Pancreas (tissue), 10 donors: ENCODE measurements around the gene TMEM143. TPM values are rescaled to one million over a fixed set of nuclear protein-coding genes. Genes with fewer than 3 reads are reported as not detected.

Experiments used
- ATAC-seq, 4 donors: fragments of 200-7000 bp; cut with Tn5 transposase; one replicate each; pipeline versions ENCODE4 v1.8.0 to v1.9.1; 2020; ENCODE audit warnings: mild to moderate bottlenecking in 4 of 4, moderate library complexity in 4 of 4
- DNase-seq, 6 donors: peaks; one replicate each; pipeline ENCODE4 v3.0.0-alpha.2; 2020
- FAIRE-seq: peaks from 2 replicates; lab custom pipeline; 2012; peaks lifted over from hg19 to GRCh38; lab: Jason Lieb, UNC
- H3K27ac ChIP-seq, 4 donors: fragments of 200-600 bp; sonication (generic); 1 replicate in 3 of 4; 2 replicates in 1 of 4; pipeline versions ENCODE4 v1.5.0 to v1.8.0; 2020
- H3K27me3 ChIP-seq, 4 donors: fragments of 200-600 bp; one replicate each; pipeline ENCODE4 v1.8.0; 2021
- H3K36me3 ChIP-seq, 3 donors: fragments of 200-600 bp; sonication (generic) in 1 of 3; one replicate each; pipeline versions ENCODE4 v1.5.0 to v1.8.0; 2020 to 2021
- H3K4me1 ChIP-seq, 3 donors: fragments of 200-600 bp; one replicate each; pipeline ENCODE4 v1.8.0; 2021
- H3K4me3 ChIP-seq, 4 donors: fragments of 200-600 bp; sonication (generic) in 2 of 4; one replicate each; pipeline versions ENCODE4 v1.5.0 to v1.8.0; 2020 to 2021
- H3K9me3 ChIP-seq, 4 donors: fragments of 200-600 bp; one replicate each; pipeline ENCODE4 v1.8.0; 2021
- CTCF ChIP-seq, 4 donors: fragments of 200-600 bp; sonication (generic) in 3 of 4; IDR thresholded peaks; one replicate each; pipeline versions ENCODE4 v1.5.0 to v1.8.0; 2021; ENCODE audit warnings: antibody characterized with exemption in 4 of 4
- WGBS, 2 donors: extraction: QIAGEN DNeasy Blood & Tissue Kit; methylation state at CpG; one replicate each; pipeline ENCODE4 v1.1.7; 2013; 5-methylcytosine and 5-hydroxymethylcytosine counted together
- intact Hi-C, 3 donors: fragments of 100-400 bp; cut with DNase I; formaldehyde crosslinking; loops; one replicate each; pipeline versions ENCODE4 v1.11.1 to v1.14.2; 2022
- polyA plus RNA-seq, 2 donors: library from polyadenylated mRNA; stranded (reverse); fragments of 200-250 nt; gene quantifications; one replicate each; pipeline ENCODE4 v1.2.3, GENCODE V29; 2013
- total RNA-seq, 6 donors: library from RNA; stranded (reverse); fragmentation: NEBNext Ultra II Directional in 4 of 6; extraction: Animal tissue kit (Norgen Biotek cat#: 25700) in 4 of 6; gene quantifications; one replicate each; pipeline versions ENCODE4 v1.2.1 to v1.2.4, GENCODE V29; 2021 to 2023
- donor health status: healthy with polysubstance abuse.
- donor health status: DM: no; HTN: no; CAD: no; lungs with moderate emphysema.
- donor health status: DM: no; HTN: no; CAD: no.
- donor health status: control.
- donor health status: control.
- donor health status: Bipolar disorder and iron deficiency.
- donor health status: DM: yes; HTN: yes; CAD: no.
- donor health status: DM: no; HTN: no; CAD: no.
- donor health status: DM: no; HTN: no; CAD: no.
- donor health status: DM: yes; HTN: yes; CAD: no.

The TMEM143 gene
- total and polyA plus RNA-seq, 8 donors: 3.3 to 11.2 (median 5.1) TPM

GRCh38 chr19:48284896-48285295, 78.8 kb downstream of the TMEM143 start:
- intact Hi-C loops: no loop called here
- ATAC-seq (no peak), DNase-seq (no peak), FAIRE-seq (no peak)
- 84 to 91% methylated on average over 4 of the region's 4 CpGs for WGBS, 2 donors
- Histone ChIP-seq H3K9me3 (no peaks in the 10 kb centered on the region), H3K4me1 (no peaks in the 10 kb centered on the region), H3K27ac (no peak overlapping the region), H3K27me3 (no peaks in the 10 kb centered on the region), H3K4me3 (no peak overlapping the region), H3K36me3 (no peaks in the 10 kb centered on the region)
- no peak for TF ChIP-seq CTCF (IDR thresholded peaks at IDR 0.05)

- Histone ChIP-seq H3K9me3 (no peaks in the 10 kb centered on the region), H3K27ac (no peak overlapping the region), H3K27me3 (no peaks in the 10 kb centered on the region), H3K4me1 (no peaks in the 10 kb centered on the region), H3K36me3 (no peaks in the 10 kb centered on the region), H3K4me3 (no peak overlapping the region)
- DNase-seq (no peak), ATAC-seq (no peak), FAIRE-seq (no peak)
- TF ChIP-seq CTCF (IDR thresholded peaks at IDR 0.05): no peak
- WGBS, 2 donors: 90 to 92% methylated on average over 7 of the region's 7 CpGs
- intact Hi-C loops: no loop called here
Measured at GRCh38 chr19:48283908-48284307, 79.8 kb downstream of the TMEM143 start.

Other genes with a start within 250 kb of the TMEM143 start
- gene LIG1, start 193.6 kb downstream of the TMEM143 start, total RNA-seq: 10 to 100 TPM; 10.1 to 23.5 (median 17.0) TPM
- 10 to 100 TPM; 42.1 to 78.8 TPM for gene LIG1, start 193.6 kb downstream of the TMEM143 start, polyA plus RNA-seq
- gene ZSWIM9, start 193.3 kb downstream of the TMEM143 start, total RNA-seq: 1 to 10 TPM; 2.8 to 5.9 (median 4.0) TPM
- gene ZSWIM9, start 193.3 kb downstream of the TMEM143 start, polyA plus RNA-seq: 1 to 10 TPM; 3.1 to 4.3 TPM
- gene CARD8, start 108.0 kb downstream of the TMEM143 start, total RNA-seq: 10 to 100 TPM in 5 of 6 donors, 1 to 10 TPM in 1; 8.6 to 26.0 (median 15.1) TPM
- 10 to 100 TPM; 19.4 to 19.8 TPM for gene CARD8, start 108.0 kb downstream of the TMEM143 start, polyA plus RNA-seq
- gene ZNF114, start 93.9 kb downstream of the TMEM143 start, total RNA-seq: 1 to 10 TPM in 3 of 6 donors, under 1 TPM in 3; 0.16 to 2.0 (median 0.94) TPM
- under 1 TPM; 0.30 to 0.70 TPM for gene ZNF114, start 93.9 kb downstream of the TMEM143 start, polyA plus RNA-seq
- gene EMP3, start 38.4 kb downstream of the TMEM143 start, total RNA-seq: 10 to 100 TPM in 2 of 6 donors, 1 to 10 TPM in 4; 2.5 to 14.9 (median 6.4) TPM
- gene EMP3, start 38.4 kb downstream of the TMEM143 start, polyA plus RNA-seq: 10 to 100 TPM; 17.6 to 23.8 TPM
- 1 to 10 TPM in 1 of 6 donors, under 1 TPM in 3, not detected in 2; 0.19 to 1.1 (median 0.25) TPM for gene SYNGR4, start 427 bp upstream of the TMEM143 start, total RNA-seq
- 10 to 100 TPM in 1 of 2 donors, under 1 TPM in 1; 0.91 to 16.4 TPM for gene SYNGR4, start 427 bp upstream of the TMEM143 start, polyA plus RNA-seq
- gene KDELR1, start 27.6 kb upstream of the TMEM143 start, total RNA-seq: 10 to 100 TPM; 58.7 to 99.0 (median 77.0) TPM
- gene KDELR1, start 27.6 kb upstream of the TMEM143 start, polyA plus RNA-seq: 100 to 1,000 TPM in 1 of 2 donors, 10 to 100 TPM in 1; 85.4 to 113 TPM
- gene GRIN2D, start 29.7 kb upstream of the TMEM143 start, total RNA-seq: under 1 TPM in 5 of 6 donors, not detected in 1; 0.04 to 0.66 (median 0.26) TPM
- under 1 TPM; 0.19 TPM for gene GRIN2D, start 29.7 kb upstream of the TMEM143 start, polyA plus RNA-seq
- gene GRWD1, start 82.0 kb upstream of the TMEM143 start, total RNA-seq: 10 to 100 TPM; 13.0 to 23.1 (median 18.2) TPM
- 10 to 100 TPM in 1 of 2 donors, 1 to 10 TPM in 1; 8.6 to 10.2 TPM for gene GRWD1, start 82.0 kb upstream of the TMEM143 start, polyA plus RNA-seq
- under 1 TPM; 0.20 to 0.56 (median 0.37) TPM for gene KCNJ14, start 91.6 kb upstream of the TMEM143 start, total RNA-seq
- gene KCNJ14, start 91.6 kb upstream of the TMEM143 start, polyA plus RNA-seq: under 1 TPM; 0.49 to 0.59 TPM
- 10 to 100 TPM; 25.4 to 39.2 (median 29.1) TPM for gene CYTH2, start 105.4 kb upstream of the TMEM143 start, total RNA-seq
- 10 to 100 TPM; 51.7 to 54.2 TPM for gene CYTH2, start 105.4 kb upstream of the TMEM143 start, polyA plus RNA-seq
- gene LMTK3, start 147.9 kb upstream of the TMEM143 start, total RNA-seq: 1 to 10 TPM; 2.3 to 4.1 (median 2.8) TPM
- gene LMTK3, start 147.9 kb upstream of the TMEM143 start, polyA plus RNA-seq: 1 to 10 TPM; 4.1 to 7.7 TPM
- under 1 TPM in 5 of 6 donors, not detected in 1; 0.32 to 0.64 (median 0.60) TPM for gene SULT2B1, start 188.2 kb upstream of the TMEM143 start, total RNA-seq
- 1 to 10 TPM; 1.3 to 1.7 TPM for gene SULT2B1, start 188.2 kb upstream of the TMEM143 start, polyA plus RNA-seq
- gene SPACA4, start 242.8 kb upstream of the TMEM143 start, total RNA-seq: not detected
- under 1 TPM in 1 of 2 donors, not detected in 1; 0.12 TPM for gene SPACA4, start 242.8 kb upstream of the TMEM143 start, polyA plus RNA-seq